Retinal pigment epithelial cell (primary cell): ENCODE data around the gene HRH4.

Experiments used
- DNase-seq: peaks from one replicate; pipeline ENCODE4 v3.0.0-alpha.2; 2010; ENCODE audit warnings: low read depth
- H3K4me3 ChIP-seq: 2 replicates; pipeline ENCODE4 v1.5.1; 2011; ENCODE audit warnings: mild to moderate bottlenecking, low read length, control low read depth, moderate library complexity
- TF ChIP-seq, protein P1 (sequence below): conservative IDR thresholded peaks from 2 replicates; pipeline ENCODE4 v1.5.1; 2011; ENCODE audit warnings: low read depth, low read length, control low read depth, inconsistent platforms

Gene HRH4

DNA sequence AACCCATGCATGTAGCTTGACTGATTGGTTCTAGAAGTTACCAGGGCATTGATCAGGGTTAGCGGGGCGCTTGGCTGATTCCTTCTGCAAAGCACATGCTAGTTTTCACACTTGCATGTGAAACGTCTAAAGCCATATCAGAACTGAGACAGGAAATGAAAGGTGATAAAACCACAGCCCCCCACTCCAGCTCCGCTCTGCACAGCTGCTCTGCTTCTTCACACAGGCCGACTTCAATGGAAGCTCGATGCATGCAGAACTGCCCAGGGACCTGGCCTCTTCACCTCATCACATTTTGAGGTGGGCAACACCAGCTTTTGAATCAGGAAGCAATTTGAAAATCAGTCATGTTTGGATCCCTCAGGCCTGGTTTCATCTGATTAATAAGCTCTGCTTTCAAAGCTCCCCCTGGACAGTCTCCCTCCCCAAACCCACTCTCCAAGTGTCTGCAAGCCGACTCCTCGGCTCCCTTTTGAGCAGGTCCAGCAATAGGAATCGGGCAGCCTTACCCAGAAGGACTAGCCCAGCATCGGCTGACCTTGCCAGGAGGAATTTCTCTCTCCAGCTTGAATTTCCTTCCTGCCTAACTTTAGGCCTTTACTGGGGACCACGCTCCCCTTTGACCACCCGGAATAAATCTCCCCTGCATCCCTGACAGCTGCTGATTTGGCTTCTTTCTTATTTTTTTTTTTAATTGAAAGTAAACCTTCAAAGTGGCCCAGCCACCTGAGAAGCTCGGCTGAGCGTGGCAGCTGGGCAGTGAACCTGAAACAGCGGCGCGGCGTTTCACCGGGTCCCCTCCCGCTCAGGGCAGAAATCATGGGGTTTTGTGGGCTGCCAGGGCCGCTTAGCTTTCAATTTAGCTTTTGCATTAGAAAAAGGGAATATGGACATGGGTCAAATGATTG lies 31.7 kb downstream of the HRH4 start:
- no peak for DNase-seq
- no peak overlapping the region for H3K4me3 ChIP-seq
- TF ChIP-seq, protein P1, sequence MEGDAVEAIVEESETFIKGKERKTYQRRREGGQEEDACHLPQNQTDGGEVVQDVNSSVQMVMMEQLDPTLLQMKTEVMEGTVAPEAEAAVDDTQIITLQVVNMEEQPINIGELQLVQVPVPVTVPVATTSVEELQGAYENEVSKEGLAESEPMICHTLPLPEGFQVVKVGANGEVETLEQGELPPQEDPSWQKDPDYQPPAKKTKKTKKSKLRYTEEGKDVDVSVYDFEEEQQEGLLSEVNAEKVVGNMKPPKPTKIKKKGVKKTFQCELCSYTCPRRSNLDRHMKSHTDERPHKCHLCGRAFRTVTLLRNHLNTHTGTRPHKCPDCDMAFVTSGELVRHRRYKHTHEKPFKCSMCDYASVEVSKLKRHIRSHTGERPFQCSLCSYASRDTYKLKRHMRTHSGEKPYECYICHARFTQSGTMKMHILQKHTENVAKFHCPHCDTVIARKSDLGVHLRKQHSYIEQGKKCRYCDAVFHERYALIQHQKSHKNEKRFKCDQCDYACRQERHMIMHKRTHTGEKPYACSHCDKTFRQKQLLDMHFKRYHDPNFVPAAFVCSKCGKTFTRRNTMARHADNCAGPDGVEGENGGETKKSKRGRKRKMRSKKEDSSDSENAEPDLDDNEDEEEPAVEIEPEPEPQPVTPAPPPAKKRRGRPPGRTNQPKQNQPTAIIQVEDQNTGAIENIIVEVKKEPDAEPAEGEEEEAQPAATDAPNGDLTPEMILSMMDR = no peak

DNA sequence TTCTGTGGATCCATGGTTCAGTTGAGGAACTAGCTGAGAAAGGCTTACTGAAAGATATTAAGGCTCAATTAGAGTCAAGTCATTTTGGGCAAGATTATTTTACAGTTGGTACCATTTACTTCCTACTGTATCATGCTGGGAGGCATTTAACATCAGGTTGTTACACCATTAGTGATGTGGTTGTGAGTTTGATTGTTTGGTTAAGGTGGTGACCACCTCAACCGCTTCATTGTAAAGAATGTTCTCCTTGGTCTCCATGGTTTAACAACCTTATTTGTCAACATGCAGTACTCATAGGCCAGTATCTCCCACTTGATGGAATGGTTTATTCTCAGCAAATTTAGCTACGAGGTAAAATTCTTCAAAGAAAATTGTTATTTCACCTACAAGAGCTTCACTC lies 34.1 kb downstream of the HRH4 start:
- TF ChIP-seq, protein P1 = no peak
- no peak overlapping the region for H3K4me3 ChIP-seq
- DNase-seq = no peak

GRCh38 chr18:24497031-24497754 lies 36.8 kb downstream of the HRH4 start:
- DNase-seq = no peak

DNA sequence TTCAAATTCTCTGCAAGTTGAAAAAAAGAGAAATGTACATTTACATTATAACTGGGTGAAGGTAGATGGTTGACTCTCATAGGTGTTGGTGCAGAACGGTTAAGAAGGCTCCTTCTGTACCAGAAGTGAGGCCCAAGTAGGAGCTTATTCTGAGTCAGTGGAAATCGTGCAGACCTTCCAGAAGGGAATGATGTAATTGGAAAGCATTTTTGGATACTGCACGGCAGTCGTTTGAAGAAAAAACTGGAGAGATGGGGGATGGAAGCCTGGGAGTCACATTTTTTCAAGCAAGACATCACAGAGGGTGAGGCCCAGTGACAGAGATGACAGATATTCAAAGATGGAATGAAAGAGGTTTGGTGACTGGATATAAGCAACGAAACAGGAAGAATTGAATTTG lies 39.4 kb downstream of the HRH4 start:
- DNase-seq = no peak
- TF ChIP-seq, protein P1 = no peak
- no peak overlapping the region for H3K4me3 ChIP-seq

More at GRCh38 chr18:24497031-24497754, 36.8 kb downstream of the HRH4 start:
- no peak overlapping the region for H3K4me3 ChIP-seq
- TF ChIP-seq, protein P1 = no peak

GRCh38 chr18:24500217-24500616 lies 39.8 kb downstream of the HRH4 start:
- TF ChIP-seq, protein P1 = no peak
- no peak for DNase-seq
- H3K4me3 ChIP-seq = no peak overlapping the region

GRCh38 chr18:24500766-24501165 lies 40.3 kb downstream of the HRH4 start:
- no peak overlapping the region for H3K4me3 ChIP-seq
- no peak for DNase-seq
- TF ChIP-seq, protein P1 = no peak
